Right atrium auricular region (tissue), 2 donors: Measurements from ENCODE around the gene BFSP1. TPM values are rescaled to one million over a fixed set of nuclear protein-coding genes. Genes with fewer than 3 reads are reported as not detected.

Experiments used
- DNase-seq: peaks from one replicate; pipeline ENCODE4 v3.0.0-alpha.2; 2019; ENCODE audit warnings: low spot score
- H3K27ac ChIP-seq, 2 donors: fragments of 200-600 bp; sonication (generic); 1 replicate in 1 of 2; 2 replicates in 1 of 2; pipeline ENCODE4 v1.5.1; 2016 to 2019
- H3K27me3 ChIP-seq, 2 donors: fragments of 200-600 bp; sonication (generic); one replicate each; pipeline versions ENCODE4 v1.5.1 to v1.6.0; 2017 to 2019
- H3K36me3 ChIP-seq: fragments of 200-600 bp; sonication (generic); one replicate; pipeline ENCODE4 v1.5.1; 2016
- H3K4me1 ChIP-seq, 2 donors: fragments of 200-600 bp; sonication (generic); one replicate each; pipeline versions ENCODE4 v1.5.1 to v1.6.0; 2017 to 2019
- H3K4me3 ChIP-seq, 2 donors: fragments of 200-600 bp; sonication (generic); 1 replicate in 1 of 2; 2 replicates in 1 of 2; pipeline ENCODE4 v1.5.1; 2017 to 2019; ENCODE audit warnings: mild to moderate bottlenecking in 1 of 2, moderate library complexity in 1 of 2
- H3K9me3 ChIP-seq, 2 donors: fragments of 200-600 bp; sonication (generic); one replicate each; pipeline ENCODE4 v1.5.1; 2019
- CTCF ChIP-seq, 2 donors: fragments of 200-600 bp; sonication (generic); IDR thresholded peaks; one replicate each; pipeline ENCODE4 v1.5.1; 2019; ENCODE audit warnings: antibody characterized with exemption in 2 of 2
- total RNA-seq, 2 donors: library from RNA; depleted of rRNA; stranded (reverse); fragments of >200 nt; gene quantifications; one replicate each; pipeline ENCODE4 v1.1.0, GENCODE V29; 2016

BFSP1 gene
- total RNA-seq, 2 donors from 2014 or later = 0.51 to 1.3 TPM

DNA sequence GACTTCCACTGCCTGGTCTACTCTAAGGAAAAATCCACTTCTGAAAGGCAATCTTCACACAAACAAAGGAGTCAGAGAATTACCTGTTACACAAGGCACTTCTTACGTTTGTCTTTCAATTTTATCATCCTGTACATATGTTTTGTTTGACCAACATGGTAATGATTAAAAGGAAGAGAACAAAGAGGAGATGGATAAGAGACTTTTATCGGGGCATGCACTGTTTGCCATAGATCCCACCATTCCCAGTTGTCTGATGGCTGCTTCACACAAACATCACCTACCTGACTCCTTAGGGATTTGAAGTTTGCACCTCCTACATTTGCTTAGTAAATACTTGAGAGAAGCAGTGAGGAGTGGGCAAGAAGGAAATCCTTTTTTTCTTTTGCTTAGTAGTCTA lies 87.1 kb downstream of the BFSP1 start:
- H3K4me1 ChIP-seq = no peaks in the 10 kb centered on the region
- TF ChIP-seq CTCF (IDR thresholded peaks at IDR 0.05) = no peak
- no peak overlapping the region for H3K4me3 ChIP-seq
- no peaks in the 10 kb centered on the region for H3K36me3 ChIP-seq
- H3K9me3 ChIP-seq = peaks cover 0 to 12% of the 10 kb centered on the region in 2 donors
- H3K27ac ChIP-seq = no peak overlapping the region
- no peak for DNase-seq
- no peaks in the 10 kb centered on the region for H3K27me3 ChIP-seq

Other genes with a start within 250 kb of the BFSP1 start
- gene DSTN, start 38.7 kb upstream of the BFSP1 start, total RNA-seq = 100 to 1,000 TPM; 585 to 760 TPM
- 10 to 100 TPM; 52.0 to 57.7 TPM for gene RRBP1, start 150.9 kb upstream of the BFSP1 start, total RNA-seq
- gene BANF2, start 168.6 kb upstream of the BFSP1 start, total RNA-seq = not detected